RWPE2 (cell line): ENCODE data around the gene PGR.

Experiments
- ATAC-seq: fragments of 200-7000 bp; cut with Tn5 transposase; 3 replicates; pipeline ENCODE4 v1.9.1; 2021; ENCODE audit warnings: low read depth
- DNase-seq: peaks from one replicate; pipeline ENCODE4 v3.0.0-alpha.2; 2020; ENCODE audit warnings: low spot score
- H3K27ac ChIP-seq: fragments of 450-650 bp; 2 replicates; pipeline ENCODE4 v1.5.1; 2017; ENCODE audit warnings: mild to moderate bottlenecking; ENCODE audit not compliant: poor library complexity, severe bottlenecking
- H3K27me3 ChIP-seq: fragments of 250-450 bp; sonication (Bioruptor Pico); 2 replicates; pipeline ENCODE4 v1.5.1; 2021; ENCODE audit warnings: mild to moderate bottlenecking, moderate library complexity; ENCODE audit not compliant: insufficient read depth, poor library complexity, severe bottlenecking
- H3K36me3 ChIP-seq: fragments of 250-450 bp; sonication (Bioruptor Pico); 2 replicates; pipeline ENCODE4 v1.5.1; 2020; ENCODE audit warnings: low read depth, mild to moderate bottlenecking, moderate library complexity
- H3K4me1 ChIP-seq: fragments of 250-450 bp; sonication (Bioruptor Pico); 2 replicates; pipeline ENCODE4 v1.5.1; 2021; ENCODE audit warnings: mild to moderate bottlenecking, moderate library complexity; ENCODE audit not compliant: insufficient read depth, poor library complexity, severe bottlenecking
- H3K4me3 ChIP-seq: fragments of 250-450 bp; sonication (Bioruptor Pico); 2 replicates; pipeline ENCODE4 v1.5.1; 2021; ENCODE audit warnings: mild to moderate bottlenecking, moderate library complexity; ENCODE audit not compliant: severe bottlenecking
- H3K9me3 ChIP-seq: fragments of 250-450 bp; sonication (Bioruptor Pico); 2 replicates; pipeline ENCODE4 v1.5.1; 2021; ENCODE audit warnings: mild to moderate bottlenecking, moderate library complexity; ENCODE audit not compliant: severe bottlenecking
- TF ChIP-seq, protein P1 (sequence below): fragments of 450-650 bp; IDR thresholded peaks from one replicate; pipeline ENCODE4 v1.5.1; 2017; ENCODE audit warnings: mild to moderate bottlenecking, moderate library complexity; ENCODE audit not compliant: poor library complexity, severe bottlenecking

PGR gene

DNA sequence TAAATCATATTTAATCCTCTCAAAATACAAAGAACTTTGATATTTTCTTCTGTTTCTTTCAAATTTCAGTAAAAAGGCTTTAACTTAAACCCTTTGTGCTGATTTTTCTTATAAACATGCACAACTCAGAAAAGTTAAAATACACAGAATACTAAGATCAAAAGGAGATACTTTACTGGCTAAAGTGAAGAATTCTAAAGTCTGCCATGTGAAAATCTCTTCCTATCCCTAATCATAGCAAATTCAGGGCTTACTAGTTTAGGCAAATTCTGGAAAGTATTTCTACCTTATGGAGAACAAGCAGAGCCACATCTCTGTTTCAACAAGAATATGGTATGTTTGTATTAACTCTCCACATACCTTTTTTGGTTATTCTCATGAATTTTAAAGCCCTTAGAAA lies 96.6 kb downstream of the PGR start:
- Histone ChIP-seq H3K4me3 (no peak overlapping the region), H3K27me3 (no peaks in the 10 kb centered on the region), H3K4me1 (no peaks in the 10 kb centered on the region), H3K36me3 (no peaks in the 10 kb centered on the region), H3K9me3 (no peaks in the 10 kb centered on the region), H3K27ac (no peak overlapping the region)
- TF ChIP-seq, protein P1, sequence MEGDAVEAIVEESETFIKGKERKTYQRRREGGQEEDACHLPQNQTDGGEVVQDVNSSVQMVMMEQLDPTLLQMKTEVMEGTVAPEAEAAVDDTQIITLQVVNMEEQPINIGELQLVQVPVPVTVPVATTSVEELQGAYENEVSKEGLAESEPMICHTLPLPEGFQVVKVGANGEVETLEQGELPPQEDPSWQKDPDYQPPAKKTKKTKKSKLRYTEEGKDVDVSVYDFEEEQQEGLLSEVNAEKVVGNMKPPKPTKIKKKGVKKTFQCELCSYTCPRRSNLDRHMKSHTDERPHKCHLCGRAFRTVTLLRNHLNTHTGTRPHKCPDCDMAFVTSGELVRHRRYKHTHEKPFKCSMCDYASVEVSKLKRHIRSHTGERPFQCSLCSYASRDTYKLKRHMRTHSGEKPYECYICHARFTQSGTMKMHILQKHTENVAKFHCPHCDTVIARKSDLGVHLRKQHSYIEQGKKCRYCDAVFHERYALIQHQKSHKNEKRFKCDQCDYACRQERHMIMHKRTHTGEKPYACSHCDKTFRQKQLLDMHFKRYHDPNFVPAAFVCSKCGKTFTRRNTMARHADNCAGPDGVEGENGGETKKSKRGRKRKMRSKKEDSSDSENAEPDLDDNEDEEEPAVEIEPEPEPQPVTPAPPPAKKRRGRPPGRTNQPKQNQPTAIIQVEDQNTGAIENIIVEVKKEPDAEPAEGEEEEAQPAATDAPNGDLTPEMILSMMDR: no peak
- ATAC-seq (no peak), DNase-seq (no peak)

DNA sequence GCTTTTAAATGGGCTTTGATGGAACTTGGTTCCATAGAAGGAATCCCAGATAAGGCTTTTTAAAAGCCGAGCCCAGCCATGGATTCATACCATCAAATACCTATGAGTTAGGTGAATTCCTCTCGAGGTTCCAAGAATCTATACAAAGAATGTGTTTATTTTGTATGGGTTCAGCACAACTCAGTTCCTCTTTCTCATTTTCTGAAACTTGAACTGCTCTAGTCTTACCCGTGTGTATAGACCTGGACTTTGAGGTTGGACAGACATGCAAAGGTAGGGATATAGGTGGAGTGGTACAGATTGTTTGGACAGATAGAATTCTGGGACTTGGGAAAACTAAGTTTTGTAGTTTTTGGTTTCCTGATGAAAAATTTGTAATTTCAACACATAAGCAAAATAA lies 97.9 kb downstream of the PGR start:
- TF ChIP-seq, protein P1: no peak
- Histone ChIP-seq H3K4me3 (no peak overlapping the region), H3K27ac (no peak overlapping the region), H3K4me1 (no peaks in the 10 kb centered on the region), H3K9me3 (no peaks in the 10 kb centered on the region), H3K36me3 (no peaks in the 10 kb centered on the region), H3K27me3 (no peaks in the 10 kb centered on the region)
- DNase-seq (no peak), ATAC-seq (no peak)

- no peaks in the 10 kb centered on the region for H3K9me3 ChIP-seq
- H3K27ac ChIP-seq: no peak overlapping the region
- no peaks in the 10 kb centered on the region for H3K27me3 ChIP-seq
- no peak for ATAC-seq
- no peaks in the 10 kb centered on the region for H3K4me1 ChIP-seq
- H3K4me3 ChIP-seq: no peak overlapping the region
- H3K36me3 ChIP-seq: no peaks in the 10 kb centered on the region
- no peak for DNase-seq
- TF ChIP-seq, protein P1: no peak
Observed at GRCh38 chr11:101030692-101031091, 98.9 kb downstream of the PGR start.

DNA sequence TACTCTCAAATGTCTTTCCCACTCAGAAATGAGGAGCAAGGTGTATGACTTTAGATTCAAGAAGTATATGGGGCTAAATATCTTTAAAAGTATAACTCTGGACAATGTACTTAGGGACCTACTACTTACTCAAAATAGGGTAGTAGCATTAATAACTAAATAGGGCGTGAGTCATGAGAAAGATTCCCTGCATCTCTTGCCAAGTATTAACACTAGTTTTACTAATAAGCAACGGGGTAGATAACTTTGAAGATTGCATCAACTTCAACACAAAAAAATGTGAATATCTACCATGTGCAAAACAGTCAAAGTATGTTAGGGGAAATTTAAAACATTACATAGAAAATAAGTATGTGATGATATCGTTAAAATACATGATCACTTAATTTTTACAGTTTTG lies 99.6 kb downstream of the PGR start:
- ATAC-seq: no peak
- Histone ChIP-seq H3K4me3 (no peak overlapping the region), H3K27ac (no peak overlapping the region), H3K4me1 (no peaks in the 10 kb centered on the region), H3K27me3 (no peaks in the 10 kb centered on the region), H3K9me3 (no peaks in the 10 kb centered on the region), H3K36me3 (no peaks in the 10 kb centered on the region)
- DNase-seq: no peak
- TF ChIP-seq, protein P1: no peak

DNA sequence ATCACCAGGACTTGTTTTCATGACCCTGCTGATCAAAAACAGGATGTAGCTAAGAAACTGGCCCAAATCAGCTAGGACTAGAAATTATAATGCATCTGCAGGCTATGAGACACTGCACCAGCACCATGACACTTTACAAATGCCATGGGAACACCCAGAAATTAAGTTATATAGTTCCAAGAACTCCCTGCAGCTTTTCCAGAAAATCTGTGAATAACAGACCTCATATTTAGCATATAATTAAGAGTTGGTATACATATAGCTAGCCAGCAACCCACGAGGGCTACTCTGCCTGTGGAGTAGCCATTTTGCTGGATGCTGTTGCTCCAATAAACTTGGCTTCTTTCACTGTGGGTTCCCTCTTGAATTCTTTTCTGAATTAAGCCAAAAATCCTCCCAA lies 101.0 kb downstream of the PGR start:
- H3K4me1 ChIP-seq: no peaks in the 10 kb centered on the region
- H3K27me3 ChIP-seq: no peaks in the 10 kb centered on the region
- ATAC-seq (no peak), DNase-seq (no peak)
- H3K9me3 ChIP-seq: no peaks in the 10 kb centered on the region
- H3K27ac ChIP-seq: no peak overlapping the region
- H3K36me3 ChIP-seq: no peaks in the 10 kb centered on the region
- H3K4me3 ChIP-seq: no peak overlapping the region
- TF ChIP-seq, protein P1: no peak
